Measurements from ENCODE around the gene PCSK9. TPM values are rescaled to one million over a fixed set of nuclear protein-coding genes. Genes with fewer than 3 reads are reported as not detected.

The PCSK9 gene
- polyA plus RNA-seq, 1 experiment = 0.11 TPM

DNA sequence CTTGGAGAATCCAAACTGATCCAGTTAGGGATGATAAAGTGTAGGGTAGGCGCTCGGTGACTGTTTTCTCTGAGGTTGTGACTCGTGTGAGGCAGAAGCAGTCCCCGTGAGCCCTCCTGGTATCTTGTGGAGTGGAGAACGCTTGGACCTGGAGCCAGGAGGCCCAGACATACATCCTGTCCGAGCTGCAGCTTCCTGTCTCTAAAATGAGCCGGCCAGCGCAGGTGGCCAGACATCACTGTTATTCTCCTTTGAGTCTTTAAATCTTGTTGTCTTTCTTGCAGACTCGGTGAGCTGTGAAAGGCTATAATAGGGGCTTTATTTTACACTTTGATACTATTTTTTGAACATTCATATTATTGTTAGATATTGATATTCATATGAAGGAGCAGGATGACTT, 12.3 kb downstream of the PCSK9 start:
- Histone ChIP-seq H3K4me3 (ENCODE audit: low read depth, low read length) (no peak overlapping the region), H3K27me3 (ENCODE audit: control insufficient read depth, insufficient read depth, low read length) (peaks cover 10% of the 10 kb centered on the region), H3K36me3 (ENCODE audit: control insufficient read depth, insufficient read depth, low read length) (no peaks in the 10 kb centered on the region)
- DNase-seq (ENCODE audit: low read depth) = no peak
- ChIA-PET CTCF (no interaction called here), POLR2A (no interaction called here)
- TF ChIP-seq CTCF (IDR thresholded peaks at IDR 0.05; ENCODE audit: insufficient read depth, low read depth, low read length) = no peak

DNA sequence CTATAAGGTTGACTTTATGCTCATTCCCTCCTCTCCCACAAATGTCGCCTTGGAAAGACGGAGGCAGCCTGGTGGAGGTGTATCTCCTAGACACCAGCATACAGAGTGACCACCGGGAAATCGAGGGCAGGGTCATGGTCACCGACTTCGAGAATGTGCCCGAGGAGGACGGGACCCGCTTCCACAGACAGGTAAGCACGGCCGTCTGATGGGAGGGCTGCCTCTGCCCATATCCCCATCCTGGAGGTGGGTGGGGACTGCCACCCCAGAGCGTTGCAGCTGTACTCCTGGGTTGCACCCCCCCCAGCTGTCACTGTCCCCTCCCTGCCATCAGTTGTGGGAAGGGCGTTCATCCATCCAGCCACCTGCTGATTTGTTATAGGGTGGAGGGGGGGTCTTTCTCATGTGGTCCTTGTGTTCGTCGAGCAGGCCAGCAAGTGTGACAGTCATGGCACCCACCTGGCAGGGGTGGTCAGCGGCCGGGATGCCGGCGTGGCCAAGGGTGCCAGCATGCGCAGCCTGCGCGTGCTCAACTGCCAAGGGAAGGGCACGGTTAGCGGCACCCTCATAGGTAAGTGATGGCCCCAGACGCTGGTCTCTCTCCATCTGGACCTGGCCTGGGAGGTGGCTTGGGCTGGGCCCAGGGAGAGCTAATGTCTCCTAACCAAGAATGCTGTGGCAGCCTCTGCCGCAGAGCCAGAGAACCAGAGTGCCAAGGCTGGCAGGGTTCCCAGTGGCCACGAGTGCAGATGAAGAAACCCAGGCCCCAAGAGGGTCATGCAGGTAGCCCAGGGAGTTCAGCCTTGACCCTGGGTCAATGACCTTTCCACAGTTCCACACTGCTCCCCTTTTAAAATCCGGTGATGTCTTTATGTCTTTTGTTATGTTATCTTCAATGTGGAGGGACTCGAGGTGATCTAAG, 13.1 kb downstream of the PCSK9 start:
- no peak for DNase-seq (ENCODE audit: low read depth)
- no peak for TF ChIP-seq CTCF (IDR thresholded peaks at IDR 0.05; ENCODE audit: insufficient read depth, low read depth, low read length)
- H3K27me3 ChIP-seq (ENCODE audit: control insufficient read depth, insufficient read depth, low read length) = peaks cover 4% of the 10 kb centered on the region
- ChIA-PET POLR2A (no interaction called here), CTCF (no interaction called here)
- no peak overlapping the region for H3K4me3 ChIP-seq (ENCODE audit: low read depth, low read length)
- H3K36me3 ChIP-seq (ENCODE audit: control insufficient read depth, insufficient read depth, low read length) = no peaks in the 10 kb centered on the region

DNA sequence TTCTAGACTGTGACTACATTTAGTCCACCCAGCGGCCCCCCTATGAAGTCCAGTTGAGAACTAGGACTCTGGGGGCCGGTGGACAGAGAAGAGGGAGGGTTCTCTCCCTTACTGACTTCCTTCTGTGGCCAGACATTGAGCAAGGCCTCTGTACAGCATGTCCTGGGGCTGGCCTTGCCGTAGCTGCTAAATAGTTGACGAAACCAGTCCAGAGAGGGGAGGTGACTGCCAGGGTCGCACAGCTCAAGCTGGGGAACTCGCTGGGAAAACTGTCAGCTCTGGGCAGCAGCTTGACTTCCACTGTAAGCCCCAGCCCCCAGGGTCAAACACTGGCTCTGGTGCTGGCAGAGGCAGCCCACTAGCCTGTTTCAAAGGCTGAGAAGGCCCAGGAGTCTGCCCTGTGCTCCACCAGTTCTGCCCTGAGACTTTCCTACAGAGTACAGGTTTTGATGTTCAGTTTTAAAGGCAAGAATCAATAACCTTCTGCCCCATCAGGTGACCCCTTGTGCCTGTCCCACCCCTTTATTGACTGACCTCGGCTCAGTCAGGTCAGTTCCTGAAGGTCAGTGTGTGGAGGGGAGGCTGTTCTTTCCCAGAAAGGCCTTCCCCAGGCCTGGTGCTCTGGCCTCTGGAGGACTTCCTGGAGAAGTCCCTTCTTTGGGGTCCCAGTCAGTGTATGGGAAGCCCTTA, 14.1 kb downstream of the PCSK9 start:
- H3K27me3 ChIP-seq (ENCODE audit: control insufficient read depth, insufficient read depth, low read length) = no peaks in the 10 kb centered on the region
- CTCF ChIA-PET = no interaction called here
- H3K4me3 ChIP-seq (ENCODE audit: low read depth, low read length) = no peak overlapping the region
- POLR2A ChIA-PET = no interaction called here
- TF ChIP-seq CTCF (IDR thresholded peaks at IDR 0.05; ENCODE audit: insufficient read depth, low read depth, low read length) = no peak
- no peaks in the 10 kb centered on the region for H3K36me3 ChIP-seq (ENCODE audit: control insufficient read depth, insufficient read depth, low read length)
- no peak for DNase-seq (ENCODE audit: low read depth)

- POLR2A ChIA-PET = no interaction called here
- no peaks in the 10 kb centered on the region for H3K36me3 ChIP-seq (ENCODE audit: control insufficient read depth, insufficient read depth, low read length)
- H3K27me3 ChIP-seq (ENCODE audit: control insufficient read depth, insufficient read depth, low read length) = no peaks in the 10 kb centered on the region
- TF ChIP-seq CTCF (IDR thresholded peaks at IDR 0.05; ENCODE audit: insufficient read depth, low read depth, low read length) = no peak
- CTCF ChIA-PET = interaction anchor here (0.9 kb wide), 1 partner anchor 11 kb away, joined by 3 read pairs; no protein-coding TSS in a partner anchor
- H3K4me3 ChIP-seq (ENCODE audit: low read depth, low read length) = no peak overlapping the region
- DNase-seq (ENCODE audit: low read depth) = no peak
These were observed 15.0 kb downstream of the PCSK9 start for GRCh38 chr1:55054396-55054795.

GRCh38 chr1:55055084-55055882, 15.9 kb downstream of the PCSK9 start:
- no peak for TF ChIP-seq CTCF (IDR thresholded peaks at IDR 0.05; ENCODE audit: insufficient read depth, low read depth, low read length)
- H3K4me3 ChIP-seq (ENCODE audit: low read depth, low read length) = no peak overlapping the region
- ChIA-PET CTCF (interaction anchor here (0.9 kb wide), 1 partner anchor 10 kb away, joined by 3 read pairs; no protein-coding TSS in a partner anchor), POLR2A (no interaction called here)
- H3K36me3 ChIP-seq (ENCODE audit: control insufficient read depth, insufficient read depth, low read length) = no peaks in the 10 kb centered on the region
- DNase-seq (ENCODE audit: low read depth) = no peak
- no peaks in the 10 kb centered on the region for H3K27me3 ChIP-seq (ENCODE audit: control insufficient read depth, insufficient read depth, low read length)

Measured in BJ (cell line).